SK-N-MC (cell line): ENCODE data around the gene LOX.

Source experiments
- DNase-seq: peaks from one replicate; pipeline ENCODE4 v3.0.0-alpha.2; 2011; ENCODE audit warnings: low read depth, low spot score
- H3K27ac ChIP-seq: fragments of 200-600 bp; sonication (generic); 2 replicates; pipeline ENCODE4 v1.5.1; 2016; ENCODE audit warnings: mixed run types
- H3K36me3 ChIP-seq: fragments of 200-600 bp; sonication (generic); 2 replicates; pipeline ENCODE4 v1.6.1; 2017; ENCODE audit warnings: antibody characterized with exemption, low read length, mixed read lengths; ENCODE audit not compliant: insufficient read depth
- H3K4me3 ChIP-seq: fragments of 200-600 bp; sonication (generic); 2 replicates; pipeline ENCODE4 v1.5.1; 2016
- H3K9ac ChIP-seq: fragments of 200-600 bp; sonication (generic); 2 replicates; pipeline ENCODE4 v1.8.0; 2017; ENCODE audit warnings: mixed run types, mixed read lengths; ENCODE audit not compliant: insufficient read length
- H3K9me3 ChIP-seq: fragments of 200-600 bp; sonication (generic); 2 replicates; pipeline ENCODE4 v1.6.1; 2017; ENCODE audit warnings: low read depth, mild to moderate bottlenecking, antibody characterized with exemption, low read length, moderate library complexity, mixed read lengths
- EZH2 ChIP-seq: fragments of 200-600 bp; sonication (generic); IDR thresholded peaks from one replicate; pipeline ENCODE4 v1.6.1; 2017; ENCODE audit warnings: antibody characterized with exemption
- FOXP2 ChIP-seq: optimal IDR thresholded peaks from 2 replicates; pipeline ENCODE3; 2011; ENCODE audit warnings: mild to moderate bottlenecking, moderate library complexity; ENCODE audit not compliant: insufficient read depth; ENCODE audit errors: extremely low read length, control extremely low read depth
- POLR2AphosphoS5 ChIP-seq: IDR thresholded peaks from 2 replicates; pipeline ENCODE4 v1.6.1; 2012; ENCODE audit warnings: mild to moderate bottlenecking, low read depth, low read length, borderline replicate concordance

The LOX gene

DNA sequence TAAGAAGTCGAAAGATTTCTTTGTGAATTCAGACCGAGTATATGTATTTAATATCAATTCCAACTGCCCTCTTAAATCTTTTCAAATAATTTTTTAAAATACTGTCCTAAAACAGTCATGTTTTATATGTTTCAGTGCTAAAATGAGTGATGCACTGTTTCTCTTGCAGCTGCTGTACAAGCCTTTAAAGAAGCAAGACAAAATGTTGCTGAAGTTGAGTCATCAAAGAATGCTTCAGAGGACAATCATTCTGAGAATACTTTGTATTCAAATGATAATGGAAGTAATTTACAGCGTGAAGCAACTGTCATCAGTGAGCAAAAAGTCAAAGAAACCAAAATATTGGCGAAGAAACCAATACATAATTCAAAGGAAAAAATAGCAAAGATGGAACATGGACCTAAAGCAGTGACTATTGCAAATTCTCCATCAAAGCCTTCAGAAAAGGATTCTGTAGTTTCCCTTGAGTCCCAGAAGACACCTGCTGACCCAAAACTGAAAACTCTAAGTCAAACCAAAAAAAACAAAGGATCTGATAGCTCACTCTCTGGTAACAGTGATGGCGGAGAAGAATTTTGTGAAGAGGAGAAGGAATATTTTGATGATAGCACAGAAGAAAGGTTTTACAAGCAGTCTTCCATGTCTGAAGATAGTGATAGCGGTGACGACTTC lies 58.0 kb downstream of the LOX start:
- TF ChIP-seq POLR2AphosphoS5 = no peak
- H3K4me3 ChIP-seq = no peak overlapping the region
- no peak overlapping the region for H3K27ac ChIP-seq
- no peaks in the 10 kb centered on the region for H3K9me3 ChIP-seq
- peaks cover 46% of the 10 kb centered on the region for H3K36me3 ChIP-seq
- H3K9ac ChIP-seq = no peak overlapping the region
- no peak for DNase-seq

DNA sequence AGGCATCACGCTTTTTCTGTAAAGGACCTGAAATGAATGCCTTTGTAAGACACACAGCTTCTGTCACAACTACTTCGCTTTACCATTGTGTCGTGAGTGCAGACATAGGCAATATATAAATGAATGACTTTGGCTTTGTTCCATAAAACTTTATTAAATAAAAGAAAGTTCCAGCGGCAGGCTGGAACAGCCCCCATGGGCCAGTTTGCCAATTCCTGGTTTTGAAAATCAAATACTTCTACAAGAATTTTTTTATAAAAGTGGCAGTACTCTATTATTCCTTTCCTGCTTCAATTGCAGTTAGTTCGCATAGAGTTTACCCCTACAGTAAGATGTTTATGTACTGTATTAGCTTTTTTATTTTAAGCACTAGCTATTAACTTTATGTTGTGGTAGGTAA lies 62.6 kb downstream of the LOX start:
- no peak for TF ChIP-seq FOXP2
- TF ChIP-seq POLR2AphosphoS5 = no peak
- TF ChIP-seq EZH2 = no peak
- Histone ChIP-seq H3K9me3 (no peaks in the 10 kb centered on the region), H3K4me3 (no peak overlapping the region), H3K9ac (no peak overlapping the region), H3K36me3 (peaks cover 8% of the 10 kb centered on the region), H3K27ac (peak overlapping the region; percentile 62; the same call in 1 of the 2 replicates)
- DNase-seq = no peak

DNA sequence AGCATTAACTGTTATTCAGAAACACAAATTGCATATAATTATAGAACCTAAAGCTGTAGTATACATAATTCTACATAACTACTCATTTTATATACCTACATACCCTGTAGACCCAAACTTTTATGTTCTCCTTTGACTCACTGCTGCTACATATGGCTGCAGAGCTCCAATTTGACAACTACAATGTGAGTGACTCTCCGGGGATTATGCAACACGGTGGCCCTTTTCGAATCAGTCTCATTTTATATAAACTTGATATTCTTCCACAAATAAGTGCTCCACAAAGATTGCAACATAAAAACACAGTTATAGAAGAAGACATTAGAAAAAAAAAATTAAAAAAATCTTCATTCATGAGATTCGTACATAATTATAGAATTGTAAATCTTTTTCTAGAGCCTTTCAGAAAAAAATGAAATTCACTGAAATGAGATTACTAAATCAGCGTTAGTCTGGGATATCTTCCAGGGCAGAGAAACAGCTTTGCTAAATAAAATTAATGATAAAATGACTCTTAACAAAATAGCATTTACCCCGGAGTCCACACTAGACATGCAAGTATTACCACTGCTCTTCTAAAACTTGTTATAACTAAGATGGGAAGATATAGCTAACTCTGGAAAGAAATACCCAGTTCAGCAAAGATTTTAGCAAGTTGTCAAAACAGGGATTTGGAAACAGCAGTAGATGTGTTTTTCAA lies 63.7 kb downstream of the LOX start:
- no peak for DNase-seq
- 0 out of 2 replicates have a peak, but pooled peaks cover 3% of the 10 kb centered on the region for H3K36me3 ChIP-seq

More for the DNA sequence above, 63.7 kb downstream of the LOX start:
- peak overlapping the region; percentile 62 for H3K27ac ChIP-seq
- H3K4me3 ChIP-seq = no peak overlapping the region; the same call in 1 of the 2 replicates
- no peak overlapping the region for H3K9ac ChIP-seq
- no peak for TF ChIP-seq EZH2
- TF ChIP-seq POLR2AphosphoS5 = no peak
- TF ChIP-seq FOXP2 = no peak
- no peaks in the 10 kb centered on the region for H3K9me3 ChIP-seq
